Activated naive CD4-positive, alpha-beta T cell (primary cell): ENCODE data around the gene FNIP1.
"Not testable (repeated sequence)": the region's sequence is repeated elsewhere in the genome, so short reads cannot be mapped to it uniquely, and the experiment has no call there.

Experiments
- DNase-seq, 4 experiments: peaks; one replicate each; lab custom pipeline; 2025; lab: John Stamatoyannopoulos, UW

Gene FNIP1

GRCh38 chr5:131749723-131750470 lies 46.9 kb downstream of the FNIP1 start:
- no peak for DNase-seq

GRCh38 chr5:131749138-131749537 lies 47.7 kb downstream of the FNIP1 start:
- DNase-seq, result no peak

GRCh38 chr5:131747180-131748105 lies 49.4 kb downstream of the FNIP1 start:
- no peak for DNase-seq

- no peak for DNase-seq
Measured at GRCh38 chr5:131746423-131746822, 50.4 kb downstream of the FNIP1 start.

GRCh38 chr5:131745703-131746102 lies 51.1 kb downstream of the FNIP1 start:
- no peak for DNase-seq

GRCh38 chr5:131745155-131745554 lies 51.7 kb downstream of the FNIP1 start:
- no peak for DNase-seq

- DNase-seq, result no peak
Measured at GRCh38 chr5:131740477-131740876, 56.3 kb downstream of the FNIP1 start.

GRCh38 chr5:131735393-131735792 lies 61.4 kb downstream of the FNIP1 start:
- DNase-seq, result no peak

- not testable (repeated sequence) for DNase-seq
Measured at GRCh38 chr5:131734939-131735338, 61.9 kb downstream of the FNIP1 start.

- not testable (repeated sequence) for DNase-seq
Measured at GRCh38 chr5:131729292-131729691, 67.5 kb downstream of the FNIP1 start.

GRCh38 chr5:131724089-131724488 lies 72.7 kb downstream of the FNIP1 start:
- DNase-seq, result not testable (repeated sequence)

- no peak for DNase-seq
Measured at GRCh38 chr5:131720714-131721113, 76.1 kb downstream of the FNIP1 start.

- no peak for DNase-seq
Measured at GRCh38 chr5:131719564-131719963, 77.3 kb downstream of the FNIP1 start.

- no peak for DNase-seq
Measured at GRCh38 chr5:131718487-131719014, 78.3 kb downstream of the FNIP1 start.

- DNase-seq, result not testable (repeated sequence)
Measured at GRCh38 chr5:131717164-131717563, 79.7 kb downstream of the FNIP1 start.

GRCh38 chr5:131716650-131717049 lies 80.2 kb downstream of the FNIP1 start:
- DNase-seq, result no peak

- no peak for DNase-seq
Measured at GRCh38 chr5:131710391-131710790, 86.4 kb downstream of the FNIP1 start.

- DNase-seq, result no peak
Measured at GRCh38 chr5:131709043-131709442, 87.8 kb downstream of the FNIP1 start.

GRCh38 chr5:131706281-131706680 lies 90.5 kb downstream of the FNIP1 start:
- DNase-seq, result no peak

GRCh38 chr5:131694926-131695325 lies 101.9 kb downstream of the FNIP1 start:
- DNase-seq, result no peak

GRCh38 chr5:131693894-131694293 lies 102.9 kb downstream of the FNIP1 start:
- DNase-seq, result no peak

- no peak for DNase-seq
Measured at GRCh38 chr5:131685516-131686171, 111.2 kb downstream of the FNIP1 start.
